SK-N-MC (cell line): Measurements from ENCODE around the gene PTGDS.

Experiments used
- EZH2 ChIP-seq: fragments of 200-600 bp; sonication (generic); IDR thresholded peaks from one replicate; pipeline ENCODE4 v1.6.1; 2017; ENCODE audit warnings: antibody characterized with exemption
- FOXP2 ChIP-seq: optimal IDR thresholded peaks from 2 replicates; pipeline ENCODE3; 2011; ENCODE audit warnings: mild to moderate bottlenecking, moderate library complexity; ENCODE audit not compliant: insufficient read depth; ENCODE audit errors: extremely low read length, control extremely low read depth
- POLR2AphosphoS5 ChIP-seq: IDR thresholded peaks from 2 replicates; pipeline ENCODE4 v1.6.1; 2012; ENCODE audit warnings: mild to moderate bottlenecking, low read depth, low read length, borderline replicate concordance

DNA sequence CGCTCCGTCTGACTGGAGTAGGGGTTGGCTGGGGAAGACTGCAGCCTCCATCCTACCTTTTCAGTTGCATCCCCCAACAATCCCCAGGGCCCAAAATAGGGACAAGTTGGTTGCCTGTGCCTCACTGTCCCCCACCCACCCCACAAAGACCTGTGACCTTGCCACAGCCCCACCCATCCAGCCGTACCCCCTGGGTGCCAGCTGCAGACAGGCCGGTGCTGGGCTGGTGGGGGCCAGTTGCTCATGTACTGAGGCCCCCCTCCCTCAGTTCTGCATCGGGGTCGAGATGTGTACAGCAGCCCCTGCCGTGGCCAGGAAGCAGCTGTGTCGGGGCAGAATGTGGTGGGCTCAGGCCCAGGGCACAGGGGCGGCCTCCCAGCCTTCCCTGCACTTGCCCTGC lies 5.9 kb downstream of the PTGDS start:
- TF ChIP-seq POLR2AphosphoS5, result no peak
- TF ChIP-seq EZH2, result no peak
- TF ChIP-seq FOXP2, result no peak
